CD4-positive, CD25-positive, alpha-beta regulatory T cell (primary cell): ENCODE measurements around the gene EIF4E1B. TPM values are rescaled to one million over a fixed set of nuclear protein-coding genes. Genes with fewer than 3 reads are reported as not detected.

Source experiments
- ATAC-seq, 2 donors: fragments of 150-1000 bp; cut with Tn5 transposase; one replicate each; pipeline ENCODE4 v1.10.0; 2021; ENCODE audit warnings: low read depth in 2 of 2, moderate number of reproducible peaks in 2 of 2, moderate library complexity in 1 of 2
- DNase-seq, 3 donors: peaks; one replicate each; pipeline versions ENCODE4 v3.0.0 to v3.0.0-alpha.2; 2012 to 2022; ENCODE audit warnings: mixed read lengths in 1 of 3
- H3K27ac ChIP-seq: one replicate; pipeline ENCODE4 v1.7.0; 2013; ENCODE audit warnings: mild to moderate bottlenecking, low read length; ENCODE audit not compliant: insufficient read depth, poor library complexity, severe bottlenecking
- H3K27me3 ChIP-seq: one replicate; pipeline ENCODE4 v1.7.0; 2013; ENCODE audit warnings: low read length; ENCODE audit not compliant: control insufficient read depth, insufficient read depth
- H3K36me3 ChIP-seq: one replicate; pipeline ENCODE4 v1.7.0; 2013; ENCODE audit warnings: mild to moderate bottlenecking, low read length, moderate library complexity; ENCODE audit not compliant: control insufficient read depth, insufficient read depth
- H3K4me1 ChIP-seq: 2 replicates; pipeline ENCODE4 v1.7.0; 2013; ENCODE audit warnings: mild to moderate bottlenecking, low read length; ENCODE audit not compliant: insufficient read depth, control insufficient read depth, poor library complexity, severe bottlenecking
- H3K4me3 ChIP-seq: one replicate; pipeline ENCODE4 v1.7.0; 2013; ENCODE audit warnings: low read depth, mild to moderate bottlenecking, low read length, moderate library complexity
- H3K9me3 ChIP-seq, 2 experiments: 1 replicate in 1 of 2; 2 replicates in 1 of 2; pipeline ENCODE4 v1.7.0; 2013; ENCODE audit warnings: low read length in 2 of 2, mild to moderate bottlenecking in 1 of 2, moderate library complexity in 1 of 2; ENCODE audit not compliant: control insufficient read depth in 2 of 2
- H3K27ac Mint-ChIP-seq, 3 donors: one replicate each; pipeline ENCODE4 v1.8.0; 2020 to 2022; ENCODE audit warnings: mild to moderate bottlenecking in 3 of 3, mixed read lengths in 3 of 3, moderate library complexity in 2 of 3
- H3K27me3 Mint-ChIP-seq: one replicate; pipeline ENCODE4 v1.8.0; 2022; ENCODE audit warnings: mild to moderate bottlenecking, mixed read lengths
- H3K36me3 Mint-ChIP-seq: one replicate; pipeline ENCODE4 v1.8.0; 2020; ENCODE audit warnings: mixed read lengths
- H3K4me1 Mint-ChIP-seq, 4 donors: one replicate each; pipeline ENCODE4 v1.8.0; 2020 to 2022; ENCODE audit warnings: mixed read lengths in 4 of 4, mild to moderate bottlenecking in 1 of 4
- H3K4me3 Mint-ChIP-seq, 4 donors: one replicate each; pipeline ENCODE4 v1.8.0; 2020 to 2022; ENCODE audit warnings: mild to moderate bottlenecking in 4 of 4, mixed read lengths in 4 of 4, moderate library complexity in 3 of 4
- H3K9me3 Mint-ChIP-seq, 7 donors: one replicate each; pipeline ENCODE4 v1.8.0; 2020 to 2022; ENCODE audit warnings: mixed read lengths in 7 of 7, mild to moderate bottlenecking in 3 of 7, moderate library complexity in 2 of 7
- polyA plus RNA-seq, 4 donors: library from polyadenylated mRNA; unstranded; fragments of 300-500 nt; fragmentation: Illumina TruSeq; gene quantifications; one replicate each; pipeline ENCODE4 v1.2.3, GENCODE V29; 2021
- total RNA-seq: library from RNA; stranded (reverse); gene quantifications from one replicate; pipeline ENCODE4 v1.2.3, GENCODE V29; 2022

Gene EIF4E1B
- total and polyA plus RNA-seq, 5 donors from 2014 or later: not detected

DNA sequence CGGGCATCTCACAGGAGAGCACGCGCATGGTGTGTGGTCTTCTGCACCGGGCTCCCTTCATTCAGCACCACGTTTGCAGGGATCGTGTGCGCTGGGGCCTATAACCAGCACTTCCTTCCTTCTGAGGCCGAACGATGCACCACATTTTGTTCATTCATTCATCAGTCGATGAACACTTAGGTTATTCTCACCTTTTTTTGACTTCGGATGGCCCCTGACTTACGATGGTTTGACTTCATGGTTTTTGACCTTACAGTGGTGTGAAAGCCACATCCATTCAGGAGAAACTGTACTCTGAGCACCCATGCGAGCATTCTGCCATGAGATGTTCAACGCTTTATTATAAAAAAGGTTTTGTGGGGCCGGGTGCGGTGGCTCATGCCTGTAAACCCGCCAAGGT, 44.3 kb downstream of the EIF4E1B start:
- no peaks in the 10 kb centered on the region for H3K36me3 ChIP-seq
- H3K27me3 ChIP-seq: peaks cover 9% of the 10 kb centered on the region
- H3K9me3 Mint-ChIP-seq: peaks cover 0 to 1% (median 0%) of the 10 kb centered on the region in 7 donors
- ATAC-seq (no peak), DNase-seq (no peak)
- H3K4me3 ChIP-seq: no peak overlapping the region
- H3K4me1 Mint-ChIP-seq: no peaks in the 10 kb centered on the region
- H3K27ac ChIP-seq: no peak overlapping the region
- peaks cover 47% of the 10 kb centered on the region for H3K27me3 Mint-ChIP-seq
- no peaks in the 10 kb centered on the region for H3K4me1 ChIP-seq
- H3K4me3 Mint-ChIP-seq: no peak overlapping the region
- no peaks in the 10 kb centered on the region for H3K9me3 ChIP-seq
- no peaks in the 10 kb centered on the region for H3K36me3 Mint-ChIP-seq
- H3K27ac Mint-ChIP-seq: no peak overlapping the region

DNA sequence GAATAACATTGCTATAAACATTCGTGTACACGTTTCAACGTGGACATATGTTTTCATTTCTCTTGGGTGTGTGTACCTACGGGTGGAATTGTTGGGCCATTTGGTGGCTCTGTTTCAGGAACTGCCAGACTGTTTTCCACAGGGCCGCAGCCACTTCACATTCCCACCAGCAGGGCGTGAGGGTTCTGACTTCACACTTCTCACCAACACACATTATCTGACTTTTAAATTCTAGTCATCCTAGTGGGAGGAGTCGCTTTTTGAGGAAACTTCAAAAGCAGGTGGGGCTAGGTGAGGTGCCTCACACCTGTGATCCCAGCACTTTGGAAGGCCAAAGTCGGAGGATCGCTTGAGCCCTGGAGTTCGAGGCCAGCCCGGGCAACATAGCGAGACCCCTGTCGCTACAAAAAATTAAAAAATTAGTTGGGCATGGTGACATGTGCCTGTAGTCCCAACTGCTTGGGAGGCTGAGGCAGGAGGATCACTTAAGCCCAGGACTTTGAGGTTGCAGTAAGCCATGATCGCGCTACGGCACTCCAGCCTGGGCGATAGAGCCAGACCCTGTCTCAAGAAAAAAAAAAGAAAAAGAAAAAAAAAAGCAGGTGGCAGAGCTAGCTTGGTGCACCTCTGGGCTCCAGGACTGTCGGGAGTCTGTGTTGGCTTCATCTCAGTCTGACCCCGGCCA, 45.3 kb downstream of the EIF4E1B start:
- peaks cover 0 to 1% (median 0%) of the 10 kb centered on the region in 7 donors for H3K9me3 Mint-ChIP-seq

DNA sequence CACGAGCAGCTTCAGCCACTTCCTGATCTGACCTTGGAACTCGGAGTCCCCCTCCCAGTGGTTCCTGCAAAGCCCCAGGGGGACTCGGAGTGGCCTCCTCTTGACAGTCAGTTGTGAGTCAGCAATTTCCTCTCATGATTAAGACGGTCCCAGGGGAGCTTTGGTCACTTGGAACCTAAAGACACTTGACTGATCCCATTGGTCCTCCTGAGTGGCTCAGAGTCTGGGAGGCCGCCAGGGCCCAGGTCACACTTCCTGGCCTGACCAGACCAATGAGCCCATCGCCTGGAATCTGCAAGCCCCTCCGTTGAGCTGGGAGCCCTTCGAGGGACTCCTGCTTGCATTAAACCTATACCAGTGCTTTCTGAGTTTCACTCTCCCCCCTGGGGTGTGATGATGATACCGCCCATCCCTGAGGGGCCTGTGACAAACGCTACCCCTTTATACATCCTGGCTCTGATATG, 45.9 kb downstream of the EIF4E1B start:
- no peak overlapping the region for H3K4me3 ChIP-seq
- H3K36me3 ChIP-seq: no peaks in the 10 kb centered on the region
- DNase-seq (no peak), ATAC-seq (no peak)
- peaks cover 0 to 4% (median 0%) of the 10 kb centered on the region in 4 donors for H3K4me1 Mint-ChIP-seq
- H3K36me3 Mint-ChIP-seq: no peaks in the 10 kb centered on the region
- peaks cover 9% of the 10 kb centered on the region for H3K27me3 ChIP-seq
- H3K27ac Mint-ChIP-seq: no peak overlapping the region
- H3K9me3 ChIP-seq: no peaks in the 10 kb centered on the region
- H3K27me3 Mint-ChIP-seq: peaks cover 53% of the 10 kb centered on the region
- no peaks in the 10 kb centered on the region for H3K4me1 ChIP-seq
- no peak overlapping the region for H3K27ac ChIP-seq
- peaks cover 0 to 1% (median 0%) of the 10 kb centered on the region in 7 donors for H3K9me3 Mint-ChIP-seq
- no peak overlapping the region for H3K4me3 Mint-ChIP-seq

More for the DNA sequence above, 45.3 kb downstream of the EIF4E1B start:
- DNase-seq: no peak
- Histone ChIP-seq H3K9me3 (no peaks in the 10 kb centered on the region), H3K27ac (no peak overlapping the region), H3K4me3 (no peak overlapping the region), H3K27me3 (peaks cover 9% of the 10 kb centered on the region), H3K4me1 (no peaks in the 10 kb centered on the region), H3K36me3 (no peaks in the 10 kb centered on the region)
- Mint-ChIP-seq H3K36me3 (no peaks in the 10 kb centered on the region), H3K4me3 (no peak overlapping the region), H3K27me3 (peaks cover 50% of the 10 kb centered on the region), H3K4me1 (peaks cover 0 to 2% (median 0%) of the 10 kb centered on the region in 4 donors), H3K27ac (no peak overlapping the region)
- ATAC-seq: no peak

DNA sequence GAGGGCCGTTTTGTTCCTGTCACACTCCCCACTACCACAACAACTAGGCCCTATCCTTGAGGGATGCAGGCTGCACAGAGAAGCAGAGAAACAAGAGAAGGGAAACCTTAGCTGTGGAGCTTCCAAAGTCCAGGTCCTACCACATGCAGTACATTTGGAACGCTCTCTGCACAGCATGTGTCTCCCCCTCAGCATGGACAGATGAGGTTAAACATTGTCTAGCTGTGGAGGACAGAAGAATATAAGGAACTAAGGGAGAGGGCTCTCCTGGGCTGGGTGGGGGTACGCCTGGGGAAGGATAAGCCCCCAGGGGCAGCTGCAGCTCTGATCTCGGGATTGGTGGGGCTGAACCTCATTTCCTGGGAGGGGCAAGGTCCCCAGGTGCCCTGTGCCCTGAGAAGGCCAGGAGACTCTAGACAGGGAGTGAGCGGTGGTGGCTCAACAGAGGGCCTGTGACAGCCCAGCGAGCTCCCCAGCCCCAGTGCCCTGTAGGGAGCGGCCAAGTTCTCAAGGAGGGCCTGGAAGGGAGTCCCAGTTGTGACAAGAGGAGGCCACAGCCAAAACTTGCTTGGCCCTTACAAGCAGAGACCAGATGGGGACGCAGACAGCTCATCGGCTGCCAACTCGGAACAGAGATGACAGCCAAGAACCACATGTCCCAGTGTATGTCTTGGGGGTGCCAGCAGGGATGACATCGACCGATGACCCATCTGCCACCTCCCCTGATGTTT, 46.9 kb downstream of the EIF4E1B start:
- Mint-ChIP-seq H3K9me3 (peaks cover 0 to under 1% (median 0%) of the 10 kb centered on the region in 7 donors), H3K4me1 (peaks cover 0 to 4% (median 0%) of the 10 kb centered on the region in 4 donors), H3K4me3 (no peak overlapping the region), H3K27ac (no peak overlapping the region), H3K36me3 (no peaks in the 10 kb centered on the region), H3K27me3 (peaks cover 58% of the 10 kb centered on the region)
- H3K4me1 ChIP-seq: no peaks in the 10 kb centered on the region
- H3K36me3 ChIP-seq: no peaks in the 10 kb centered on the region
- no peak overlapping the region for H3K27ac ChIP-seq
- no peaks in the 10 kb centered on the region for H3K9me3 ChIP-seq
- DNase-seq (no peak), ATAC-seq (no peak)
- no peak overlapping the region for H3K4me3 ChIP-seq
- peaks cover 12% of the 10 kb centered on the region for H3K27me3 ChIP-seq

DNA sequence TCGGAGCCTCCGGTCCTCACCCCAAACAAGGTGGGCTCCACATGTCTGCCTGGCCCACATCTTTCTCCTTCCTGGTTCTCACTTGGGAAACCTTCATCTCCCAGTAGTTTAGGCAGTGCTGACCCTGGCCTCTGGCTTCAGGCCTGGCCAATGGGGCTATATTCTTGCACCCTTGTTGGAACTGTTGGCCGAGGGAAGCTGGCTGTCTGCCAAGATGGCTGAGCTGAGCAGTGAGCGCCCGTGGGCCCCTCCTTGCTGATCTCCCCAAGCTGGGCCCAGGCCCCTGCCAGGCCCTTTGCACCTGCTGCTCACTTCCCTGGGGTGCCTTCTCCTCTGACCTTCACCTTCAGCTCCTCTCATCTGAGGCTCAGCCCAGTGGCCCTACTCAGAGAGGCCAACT, 48.1 kb downstream of the EIF4E1B start:
- H3K4me3 ChIP-seq: no peak overlapping the region

DNA sequence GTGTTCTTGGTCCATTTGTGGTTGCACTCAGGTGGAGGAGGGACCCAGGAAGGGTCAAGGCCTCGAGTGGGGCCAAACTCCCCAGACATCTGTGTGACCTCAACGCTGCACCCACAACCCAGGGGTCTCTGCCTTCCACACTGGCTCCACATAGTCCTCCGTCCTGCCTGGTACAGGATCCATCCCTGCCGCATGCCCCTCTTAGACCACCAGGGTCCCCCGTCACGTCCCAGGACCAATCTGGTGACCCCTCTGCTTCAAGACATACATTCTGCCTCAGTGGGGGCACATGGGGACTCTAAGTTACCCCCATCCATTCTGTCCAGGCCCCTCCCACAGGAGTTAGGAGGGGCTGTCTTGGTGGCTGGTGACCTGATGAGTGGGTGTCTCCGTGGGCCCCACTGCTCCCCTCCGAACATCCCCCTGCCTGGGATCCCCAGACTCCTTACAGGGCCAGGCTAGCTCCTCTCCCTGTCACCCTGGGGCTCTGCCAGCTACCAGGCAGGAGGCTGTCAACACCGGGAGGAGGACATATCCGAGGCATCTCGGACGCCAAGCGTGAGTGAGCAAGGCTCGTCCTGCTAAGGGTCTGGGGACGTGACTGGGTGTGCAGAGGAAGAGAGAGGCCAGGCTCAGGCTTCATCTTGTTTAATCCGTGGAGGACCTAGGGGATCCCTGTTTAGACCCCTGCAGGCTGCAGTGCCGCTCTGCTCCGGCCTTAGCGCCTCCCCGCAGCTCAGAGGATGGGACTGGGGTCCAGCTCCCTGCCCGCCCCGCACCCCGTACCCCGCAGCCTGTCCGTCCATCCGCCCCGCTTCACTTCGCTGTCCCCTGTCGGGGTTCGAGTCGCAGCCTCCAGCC, 49.1 kb downstream of the EIF4E1B start:
- Histone ChIP-seq H3K36me3 (no peaks in the 10 kb centered on the region), H3K27me3 (peaks cover 21% of the 10 kb centered on the region), H3K9me3 (no peaks in the 10 kb centered on the region), H3K4me1 (no peaks in the 10 kb centered on the region), H3K27ac (no peak overlapping the region), H3K4me3 (no peak overlapping the region)
- no peak for ATAC-seq
- H3K4me1 Mint-ChIP-seq: peaks cover 0 to 4% (median 0%) of the 10 kb centered on the region in 4 donors
- no peak for DNase-seq
- H3K27me3 Mint-ChIP-seq: peaks cover 64% of the 10 kb centered on the region
- no peaks in the 10 kb centered on the region for H3K36me3 Mint-ChIP-seq
- peaks cover 0 to 3% (median 0%) of the 10 kb centered on the region in 7 donors for H3K9me3 Mint-ChIP-seq
- H3K27ac Mint-ChIP-seq: no peak overlapping the region
- no peak overlapping the region for H3K4me3 Mint-ChIP-seq

More for the DNA sequence above, 48.1 kb downstream of the EIF4E1B start:
- peaks cover 0 to 4% (median 0%) of the 10 kb centered on the region in 4 donors for H3K4me1 Mint-ChIP-seq
- ATAC-seq: no peak
- Histone ChIP-seq H3K27me3 (peaks cover 21% of the 10 kb centered on the region), H3K36me3 (no peaks in the 10 kb centered on the region), H3K27ac (no peak overlapping the region), H3K9me3 (no peaks in the 10 kb centered on the region), H3K4me1 (no peaks in the 10 kb centered on the region)
- H3K9me3 Mint-ChIP-seq: no peaks in the 10 kb centered on the region
- no peak for DNase-seq
- no peaks in the 10 kb centered on the region for H3K36me3 Mint-ChIP-seq
- no peak overlapping the region for H3K27ac Mint-ChIP-seq
- H3K27me3 Mint-ChIP-seq: peaks cover 65% of the 10 kb centered on the region
- no peak overlapping the region for H3K4me3 Mint-ChIP-seq

DNA sequence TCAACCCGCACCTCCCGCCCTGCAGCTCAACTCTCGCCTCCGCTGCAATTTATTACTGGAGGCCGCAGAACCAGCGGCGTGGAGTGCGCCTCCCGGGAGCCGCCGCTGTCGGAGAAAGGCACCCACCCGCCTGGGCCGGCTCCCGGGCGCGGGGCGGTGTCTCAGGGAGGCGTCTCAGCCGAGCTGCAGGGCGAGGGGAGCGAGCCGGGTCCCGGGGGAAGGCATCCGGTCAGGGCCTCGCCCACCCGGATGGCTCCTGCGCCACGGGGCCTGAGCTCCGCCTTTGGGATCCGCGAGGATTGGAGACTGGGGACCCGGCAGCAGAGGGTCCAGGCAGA, 49.7 kb downstream of the EIF4E1B start:
- Mint-ChIP-seq H3K4me3 (no peak overlapping the region), H3K27me3 (peaks cover 69% of the 10 kb centered on the region), H3K36me3 (no peaks in the 10 kb centered on the region), H3K9me3 (peaks cover 0 to 7% (median 3%) of the 10 kb centered on the region in 7 donors), H3K27ac (no peak overlapping the region), H3K4me1 (peaks cover 0 to 4% (median 0%) of the 10 kb centered on the region in 4 donors)
- no peak overlapping the region for H3K27ac ChIP-seq
- no peak for ATAC-seq
- H3K36me3 ChIP-seq: no peaks in the 10 kb centered on the region
- peaks cover 24% of the 10 kb centered on the region for H3K27me3 ChIP-seq
- H3K4me3 ChIP-seq: no peak overlapping the region
- no peak for DNase-seq
- H3K4me1 ChIP-seq: no peaks in the 10 kb centered on the region
- peaks cover 4% of the 10 kb centered on the region in 2 experiments for H3K9me3 ChIP-seq
